ENCODE measurements around the gene LRRC3.

GRCh38 chr21:44486302-44486701, 31.0 kb downstream of the LRRC3 start:
- TF ChIP-seq CTCF (IDR thresholded peaks at IDR 0.05; ENCODE audit: low read depth, low read length), result no peak
- no peak for TF ChIP-seq MYC (IDR thresholded peaks at IDR 0.05; ENCODE audit: low read depth, low read length)
